ENCODE results near the gene FBXO27.

DNA sequence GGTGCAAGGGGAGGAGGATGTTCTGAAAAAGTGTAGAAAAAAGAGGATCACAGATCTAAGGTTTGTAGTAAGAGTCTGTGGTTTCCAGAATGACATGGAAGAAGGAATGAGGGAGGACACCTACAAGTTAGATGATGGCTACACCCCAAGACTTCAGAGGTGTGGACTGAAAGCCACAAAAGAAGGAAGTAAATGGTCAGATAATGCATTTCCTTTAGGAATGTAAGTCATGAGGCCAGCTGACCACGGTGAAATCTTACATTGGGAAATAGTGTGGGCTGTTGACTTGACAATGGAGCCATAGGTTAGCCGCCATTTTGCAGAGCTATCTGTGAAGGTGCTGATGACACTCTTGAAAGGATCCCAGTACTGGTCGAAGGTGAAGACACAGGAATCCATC is 25.3 kb upstream of the FBXO27 start:
- TF ChIP-seq, protein P1, sequence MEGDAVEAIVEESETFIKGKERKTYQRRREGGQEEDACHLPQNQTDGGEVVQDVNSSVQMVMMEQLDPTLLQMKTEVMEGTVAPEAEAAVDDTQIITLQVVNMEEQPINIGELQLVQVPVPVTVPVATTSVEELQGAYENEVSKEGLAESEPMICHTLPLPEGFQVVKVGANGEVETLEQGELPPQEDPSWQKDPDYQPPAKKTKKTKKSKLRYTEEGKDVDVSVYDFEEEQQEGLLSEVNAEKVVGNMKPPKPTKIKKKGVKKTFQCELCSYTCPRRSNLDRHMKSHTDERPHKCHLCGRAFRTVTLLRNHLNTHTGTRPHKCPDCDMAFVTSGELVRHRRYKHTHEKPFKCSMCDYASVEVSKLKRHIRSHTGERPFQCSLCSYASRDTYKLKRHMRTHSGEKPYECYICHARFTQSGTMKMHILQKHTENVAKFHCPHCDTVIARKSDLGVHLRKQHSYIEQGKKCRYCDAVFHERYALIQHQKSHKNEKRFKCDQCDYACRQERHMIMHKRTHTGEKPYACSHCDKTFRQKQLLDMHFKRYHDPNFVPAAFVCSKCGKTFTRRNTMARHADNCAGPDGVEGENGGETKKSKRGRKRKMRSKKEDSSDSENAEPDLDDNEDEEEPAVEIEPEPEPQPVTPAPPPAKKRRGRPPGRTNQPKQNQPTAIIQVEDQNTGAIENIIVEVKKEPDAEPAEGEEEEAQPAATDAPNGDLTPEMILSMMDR (IDR thresholded peaks at IDR 0.05; ENCODE audit: low read length): no peak
- TF ChIP-seq EZH2 (optimal IDR thresholded peaks at IDR 0.05; ENCODE audit: low read depth, low read length): no peak

All from MM.1S (cell line).